22Rv1 (cell line): ENCODE results near the gene SAP30L.

Experiments
- CTCF ChIP-seq: fragments of 450-650 bp; IDR thresholded peaks from 2 replicates; pipeline ENCODE4 v1.5.1; 2017; ENCODE audit warnings: mild to moderate bottlenecking
- ZFX ChIP-seq: fragments of 450-650 bp; IDR thresholded peaks from 2 replicates; pipeline ENCODE4 v1.6.1; 2017; ENCODE audit warnings: antibody characterized with exemption, borderline replicate concordance

GRCh38 chr5:154509784-154510555 lies 64.2 kb downstream of the SAP30L start:
- TF ChIP-seq CTCF: no peak
- TF ChIP-seq ZFX: no peak
